Head of caudate nucleus (tissue), 42 donors: ENCODE measurements around the gene SLX9.

Source experiments
- DNase-seq, 42 donors: peaks; one replicate each; pipeline versions ENCODE4 v3.0.0 to v3.0.0-alpha.2; 2020 to 2021; ENCODE audit warnings: mixed read lengths in 7 of 42
- intact Hi-C: fragments of 100-400 bp; cut with DNase I; formaldehyde crosslinking; loops from one replicate; pipeline ENCODE4 v1.15.0; 2022

SLX9 gene

GRCh38 chr21:44990921-44991320 lies 51.1 kb downstream of the SLX9 start:
- DNase-seq, result no peak
- intact Hi-C loops, result no loop called here

GRCh38 chr21:44991538-44992483 lies 52.0 kb downstream of the SLX9 start:
- intact Hi-C loops, result no loop called here
- DNase-seq, result no peak

DNA sequence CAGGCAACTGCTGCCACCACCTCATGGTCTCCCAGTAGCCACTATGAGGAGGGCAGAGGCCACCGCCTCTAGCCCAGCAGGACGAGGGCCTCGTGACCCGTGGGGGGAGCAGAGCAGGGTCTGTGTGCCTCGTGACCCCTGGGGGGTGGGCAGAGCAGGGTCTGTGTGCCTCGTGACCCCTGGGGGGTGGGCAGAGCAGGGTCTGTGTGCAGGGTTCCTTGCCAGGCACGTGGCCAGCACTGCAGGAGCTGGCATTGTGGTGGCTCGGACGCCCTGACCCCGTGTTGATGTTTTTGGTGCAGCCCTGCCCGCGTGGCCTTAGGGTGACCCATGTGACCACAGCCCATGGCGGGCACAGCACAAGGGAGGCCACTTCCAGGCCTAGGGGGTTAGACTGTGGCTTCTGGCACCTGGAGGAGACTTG lies 52.8 kb downstream of the SLX9 start:
- intact Hi-C loops, result no loop called here
- no peak for DNase-seq

DNA sequence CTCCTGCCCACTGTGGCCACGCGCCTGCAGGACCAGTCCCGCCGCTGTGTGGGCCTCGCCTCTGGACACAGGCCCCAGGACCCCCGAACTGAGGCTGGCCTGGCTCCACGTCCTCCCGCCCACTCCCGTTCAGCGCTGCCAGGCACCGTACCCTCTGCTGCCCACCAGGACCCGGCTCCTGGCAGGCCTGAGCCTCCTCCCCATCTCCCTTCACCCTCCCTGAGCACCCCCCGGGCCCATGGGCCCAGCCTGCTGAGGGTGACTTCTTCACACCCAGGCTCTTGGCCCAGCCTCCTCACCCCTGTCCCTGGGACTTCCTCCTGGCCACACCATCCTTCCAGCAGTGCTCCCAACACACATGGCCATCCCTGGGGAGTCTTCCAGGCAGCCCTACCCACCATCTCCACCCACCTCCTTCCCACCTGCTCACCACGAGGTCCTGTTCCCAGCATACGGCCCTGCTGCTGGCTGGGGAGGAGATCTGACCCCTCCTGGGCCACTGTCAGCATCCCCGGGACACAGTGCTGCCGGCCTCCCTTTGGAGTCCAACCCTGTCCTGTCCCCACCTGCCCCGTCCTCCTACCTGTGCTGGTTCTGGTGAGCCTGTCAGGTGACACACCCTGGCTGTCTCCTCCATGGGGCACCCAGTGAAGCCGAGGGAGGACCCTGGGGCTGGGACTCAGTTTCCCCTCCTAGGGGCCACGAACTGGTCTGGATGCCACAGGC lies 53.7 kb downstream of the SLX9 start:
- DNase-seq, result no peak
- intact Hi-C loops, result no loop called here

DNA sequence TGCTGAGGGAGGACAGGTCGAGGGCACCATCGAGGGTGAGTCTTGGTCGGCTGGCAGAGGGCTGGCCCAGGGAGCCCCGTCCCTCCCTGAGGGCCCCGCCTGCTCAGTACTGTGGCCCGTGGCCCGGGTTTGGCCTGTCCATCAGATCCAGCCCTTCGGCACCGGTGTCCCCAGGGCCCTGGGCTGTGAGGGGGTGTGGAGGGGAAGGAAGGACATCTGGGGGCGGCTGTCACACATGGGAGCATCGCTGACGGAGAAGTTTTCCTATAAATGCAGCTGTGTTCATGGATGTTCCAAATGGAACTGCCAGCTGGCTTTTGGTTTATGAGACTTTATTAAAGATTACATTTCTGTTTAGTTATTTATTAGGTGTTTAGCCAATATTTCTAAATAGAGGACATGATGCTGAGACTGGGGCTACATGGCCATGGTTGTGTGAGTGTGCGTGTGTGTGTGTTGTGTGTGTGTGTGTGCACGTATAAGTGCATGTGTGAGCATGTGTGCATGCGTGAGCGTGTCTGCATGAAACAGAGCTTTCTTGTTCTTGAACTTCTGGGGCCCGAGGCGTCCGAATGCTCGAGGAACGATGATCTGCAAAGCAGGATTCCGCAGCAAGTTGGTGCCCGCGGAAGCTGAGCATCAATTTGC lies 54.3 kb downstream of the SLX9 start:
- no peak for DNase-seq
- intact Hi-C loops, result no loop called here

DNA sequence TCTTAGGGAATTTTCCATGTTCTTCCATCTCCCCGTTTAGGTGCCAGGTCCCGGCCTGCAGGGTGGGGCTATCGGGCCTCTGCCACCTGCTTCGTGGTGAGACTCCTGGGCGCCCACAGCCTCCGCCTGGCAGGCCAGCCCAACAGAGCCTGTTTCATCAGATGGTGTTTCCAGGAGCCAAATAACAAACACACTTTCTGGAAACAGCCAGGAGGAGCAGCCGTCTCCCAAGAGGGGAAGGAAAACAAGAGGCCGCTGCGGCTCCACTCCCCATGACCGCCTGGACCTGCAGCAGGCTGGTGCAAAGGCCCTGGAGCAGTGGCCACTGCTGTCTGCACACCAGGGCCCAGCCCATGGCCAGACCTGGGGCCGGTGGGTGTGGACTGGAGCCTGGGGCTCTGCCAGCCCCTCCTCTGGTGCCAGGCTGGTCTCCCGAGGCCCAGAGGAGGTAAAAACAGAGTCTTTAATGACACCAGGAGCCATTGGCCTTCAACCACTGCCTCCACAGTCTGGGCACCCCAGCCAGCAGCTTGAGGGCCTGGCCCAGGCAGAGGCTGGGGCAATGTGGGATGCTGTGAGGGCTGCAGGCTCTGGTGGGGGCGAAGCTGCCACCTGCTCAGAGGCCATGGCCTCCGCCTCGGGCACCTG lies 55.0 kb downstream of the SLX9 start:
- intact Hi-C loops, result no loop called here
- DNase-seq, result no peak

DNA sequence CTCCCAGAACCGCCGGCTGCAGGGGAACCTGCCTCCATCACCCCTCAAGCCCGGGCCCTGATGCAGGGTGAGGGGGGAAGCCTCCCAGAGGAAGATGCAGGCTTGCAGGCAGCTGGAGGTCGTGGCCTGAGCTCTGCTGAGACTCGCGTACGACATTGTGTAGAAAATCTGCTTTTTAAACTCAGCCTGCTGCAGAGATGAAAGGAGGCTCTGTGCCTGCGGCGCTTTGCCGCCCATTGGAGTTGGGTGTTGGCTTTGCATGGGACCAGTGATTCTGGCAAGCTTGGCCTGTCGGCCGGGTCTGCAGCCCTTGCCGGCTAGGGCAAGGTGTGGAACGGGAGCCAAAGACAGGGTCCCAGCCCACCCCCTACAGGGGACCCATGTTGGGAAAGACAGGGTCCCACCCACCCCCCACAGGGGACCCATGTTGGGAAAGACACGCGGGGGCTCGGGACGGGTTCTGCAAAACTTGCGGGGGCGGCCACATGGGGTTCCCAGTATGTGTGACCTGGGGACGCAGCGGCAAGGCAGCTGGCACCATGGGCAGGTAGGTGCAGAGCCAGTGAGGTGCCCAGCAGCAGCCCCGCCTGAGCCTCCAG lies 55.6 kb downstream of the SLX9 start:
- DNase-seq, result no peak
- intact Hi-C loops, result no loop called here

- intact Hi-C loops, result no loop called here
- DNase-seq, result no peak
Observed at GRCh38 chr21:44996096-44996495, 56.3 kb downstream of the SLX9 start.

DNA sequence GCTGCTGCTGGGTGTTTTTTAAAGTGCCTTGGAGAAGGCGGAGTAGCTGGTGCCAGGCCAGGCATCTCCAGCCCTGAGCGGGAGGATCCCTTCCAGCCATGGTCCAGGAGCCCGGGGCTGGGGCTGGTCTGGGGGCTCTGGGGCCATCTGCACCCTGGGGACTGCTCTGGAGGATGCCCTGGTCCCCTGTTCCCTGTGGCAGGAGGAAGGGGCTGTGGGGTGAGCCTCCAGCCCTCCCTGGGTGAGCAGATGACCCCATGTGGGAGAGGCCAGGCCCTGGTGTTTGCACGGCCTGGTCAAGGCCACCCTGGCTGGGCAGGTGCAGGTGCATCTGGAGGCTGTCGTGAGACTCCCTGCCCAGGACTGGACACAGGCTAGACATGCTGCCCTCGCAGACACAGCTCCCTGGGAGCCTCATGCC lies 56.7 kb downstream of the SLX9 start:
- intact Hi-C loops, result no loop called here
- DNase-seq, result no peak

GRCh38 chr21:44996983-44997936 lies 57.4 kb downstream of the SLX9 start:
- intact Hi-C loops, result no loop called here
- no peak for DNase-seq

DNA sequence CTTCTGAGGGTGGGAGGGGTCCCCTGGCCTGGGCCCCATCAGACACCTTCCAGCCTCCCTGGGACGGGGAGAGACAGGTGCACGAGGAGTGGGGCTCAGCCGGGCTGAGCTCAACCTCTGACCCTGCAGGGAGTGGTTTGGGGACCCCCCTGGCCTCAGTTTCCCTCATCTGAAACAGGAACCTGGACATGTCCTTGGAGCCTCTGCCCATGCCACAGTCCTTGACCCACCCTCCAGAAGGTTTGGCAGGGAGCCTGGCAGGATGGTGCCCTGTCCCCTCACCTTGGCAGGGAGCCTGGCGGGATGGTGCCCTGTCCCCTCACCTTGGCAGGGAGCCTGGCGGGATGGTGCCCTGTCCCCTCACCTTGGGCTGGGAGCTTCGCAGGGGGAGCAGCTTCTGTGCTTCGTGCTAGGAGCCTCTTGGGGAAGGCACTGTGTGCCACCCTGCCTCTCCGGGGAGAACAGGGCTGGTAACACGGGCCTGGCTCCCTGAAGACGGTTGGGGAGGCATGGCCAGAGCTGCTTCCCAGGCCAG lies 58.3 kb downstream of the SLX9 start:
- intact Hi-C loops, result no loop called here

DNA sequence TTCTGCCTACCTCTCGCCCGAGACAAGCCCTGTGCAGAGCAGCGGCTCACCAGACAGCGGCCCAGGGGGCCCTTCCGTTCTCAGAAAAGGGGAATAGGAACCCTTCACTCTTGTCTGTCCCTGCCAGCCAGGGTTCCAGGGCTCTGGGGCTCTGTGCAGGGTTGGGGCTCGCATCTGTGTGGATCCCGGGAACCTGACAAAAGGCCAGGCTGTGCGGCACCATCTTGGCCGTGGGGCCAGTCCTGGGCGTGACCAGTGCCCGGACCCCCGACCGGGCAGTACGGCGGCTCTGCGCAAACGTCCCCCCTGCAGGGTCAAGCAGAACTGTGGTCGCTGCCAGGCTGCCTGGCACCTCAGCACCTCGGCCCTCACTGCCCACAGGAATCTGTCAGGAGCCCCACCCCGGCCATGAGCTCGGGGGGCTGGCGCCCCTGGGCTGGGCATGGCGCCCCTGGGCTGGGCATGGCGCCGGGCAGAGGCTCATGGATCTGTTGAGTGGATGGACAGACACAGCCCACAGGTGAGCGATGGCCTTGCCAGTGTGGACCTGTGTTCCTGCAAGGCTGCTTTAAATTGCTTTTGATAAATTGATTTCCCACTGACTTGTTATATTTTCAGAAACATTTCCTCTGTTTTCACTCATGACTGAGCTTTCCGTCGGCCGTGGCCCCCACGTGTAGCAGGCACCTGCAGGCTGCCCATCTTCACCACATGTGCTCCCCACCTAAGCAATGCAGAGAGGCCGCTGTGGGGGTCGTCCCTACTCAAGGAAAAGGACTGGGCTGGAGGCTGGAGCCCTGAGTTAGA lies 59.0 kb downstream of the SLX9 start:
- intact Hi-C loops, result no loop called here
- no peak for DNase-seq

More for the DNA sequence above, 58.3 kb downstream of the SLX9 start:
- DNase-seq, result no peak

GRCh38 chr21:44999428-44999971 lies 59.7 kb downstream of the SLX9 start:
- intact Hi-C loops, result no loop called here
- DNase-seq, result no peak

DNA sequence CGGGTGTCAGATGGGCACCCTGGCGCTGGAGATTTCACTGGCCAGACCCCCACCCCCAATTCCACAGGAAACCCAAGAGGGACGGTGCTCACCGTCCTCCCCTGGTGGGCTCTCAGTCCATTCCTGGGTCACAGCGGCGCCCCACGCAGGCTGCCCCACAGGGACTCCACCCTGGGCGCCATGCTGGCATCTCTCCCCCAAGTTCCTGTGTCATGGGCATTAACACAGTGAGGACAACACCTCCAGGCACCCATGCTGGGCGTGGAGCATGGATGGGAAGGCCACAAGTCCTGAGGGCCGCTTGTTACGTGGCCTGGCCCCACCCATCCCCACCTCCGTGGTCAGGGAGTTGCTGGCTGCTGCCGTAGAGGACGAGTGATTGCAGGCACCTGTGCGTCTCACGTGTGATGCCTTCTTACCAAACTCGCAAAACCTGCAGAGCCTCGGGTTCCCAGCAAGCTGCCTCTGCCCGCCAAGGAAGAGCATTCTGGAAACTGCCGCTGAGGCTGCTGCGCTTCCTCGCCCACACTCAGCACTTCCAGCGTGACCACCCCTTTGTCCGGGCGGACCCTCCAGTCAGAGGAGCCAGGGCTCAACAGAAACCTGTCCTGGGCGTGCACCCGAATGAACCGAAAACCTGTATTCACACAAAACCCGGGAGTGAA lies 60.3 kb downstream of the SLX9 start:
- intact Hi-C loops, result no loop called here
- DNase-seq, result peak in 1 of 42 donors; percentile 1

DNA sequence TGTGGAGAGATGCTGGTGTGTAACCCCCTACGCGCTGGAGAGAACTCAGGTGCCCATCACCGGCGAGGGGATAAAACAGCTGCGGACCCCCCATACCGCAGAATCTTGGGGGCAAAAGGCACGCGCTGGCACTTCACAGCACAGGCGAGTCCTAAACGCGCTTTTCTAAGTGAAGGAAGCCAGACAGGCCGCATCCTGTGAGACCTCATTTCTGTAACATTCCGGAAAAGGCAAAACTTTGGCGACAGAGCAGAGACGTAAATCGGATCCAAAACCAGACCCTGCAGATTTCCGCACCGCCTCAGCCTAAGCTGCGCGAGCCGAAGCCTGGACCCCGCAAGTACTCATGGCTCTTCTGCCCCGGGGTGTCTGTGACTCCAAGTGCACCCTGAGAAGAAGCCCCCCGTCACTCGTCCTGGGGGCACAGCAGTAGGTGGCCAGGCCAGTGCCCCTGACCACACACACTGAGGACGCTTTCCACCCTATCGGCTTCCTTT lies 60.9 kb downstream of the SLX9 start:
- peak in 1 of 42 donors; percentile 0 for DNase-seq

More for the DNA sequence above, 60.9 kb downstream of the SLX9 start:
- intact Hi-C loops, result no loop called here
